VCaP (cell line): ENCODE measurements around the gene TBC1D22A.

Experiments
- H3K27ac ChIP-seq: fragments of 450-650 bp; 2 replicates; pipeline ENCODE4 v1.5.1; 2017
- TF ChIP-seq, protein P1 (sequence below): fragments of 450-650 bp; conservative IDR thresholded peaks from 2 replicates; pipeline ENCODE4 v1.5.1; 2017; ENCODE audit warnings: mild to moderate bottlenecking, moderate library complexity

The TBC1D22A gene

GRCh38 chr22:47128622-47129215 is 366.3 kb downstream of the TBC1D22A start:
- TF ChIP-seq, protein P1, sequence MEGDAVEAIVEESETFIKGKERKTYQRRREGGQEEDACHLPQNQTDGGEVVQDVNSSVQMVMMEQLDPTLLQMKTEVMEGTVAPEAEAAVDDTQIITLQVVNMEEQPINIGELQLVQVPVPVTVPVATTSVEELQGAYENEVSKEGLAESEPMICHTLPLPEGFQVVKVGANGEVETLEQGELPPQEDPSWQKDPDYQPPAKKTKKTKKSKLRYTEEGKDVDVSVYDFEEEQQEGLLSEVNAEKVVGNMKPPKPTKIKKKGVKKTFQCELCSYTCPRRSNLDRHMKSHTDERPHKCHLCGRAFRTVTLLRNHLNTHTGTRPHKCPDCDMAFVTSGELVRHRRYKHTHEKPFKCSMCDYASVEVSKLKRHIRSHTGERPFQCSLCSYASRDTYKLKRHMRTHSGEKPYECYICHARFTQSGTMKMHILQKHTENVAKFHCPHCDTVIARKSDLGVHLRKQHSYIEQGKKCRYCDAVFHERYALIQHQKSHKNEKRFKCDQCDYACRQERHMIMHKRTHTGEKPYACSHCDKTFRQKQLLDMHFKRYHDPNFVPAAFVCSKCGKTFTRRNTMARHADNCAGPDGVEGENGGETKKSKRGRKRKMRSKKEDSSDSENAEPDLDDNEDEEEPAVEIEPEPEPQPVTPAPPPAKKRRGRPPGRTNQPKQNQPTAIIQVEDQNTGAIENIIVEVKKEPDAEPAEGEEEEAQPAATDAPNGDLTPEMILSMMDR, result no peak

DNA sequence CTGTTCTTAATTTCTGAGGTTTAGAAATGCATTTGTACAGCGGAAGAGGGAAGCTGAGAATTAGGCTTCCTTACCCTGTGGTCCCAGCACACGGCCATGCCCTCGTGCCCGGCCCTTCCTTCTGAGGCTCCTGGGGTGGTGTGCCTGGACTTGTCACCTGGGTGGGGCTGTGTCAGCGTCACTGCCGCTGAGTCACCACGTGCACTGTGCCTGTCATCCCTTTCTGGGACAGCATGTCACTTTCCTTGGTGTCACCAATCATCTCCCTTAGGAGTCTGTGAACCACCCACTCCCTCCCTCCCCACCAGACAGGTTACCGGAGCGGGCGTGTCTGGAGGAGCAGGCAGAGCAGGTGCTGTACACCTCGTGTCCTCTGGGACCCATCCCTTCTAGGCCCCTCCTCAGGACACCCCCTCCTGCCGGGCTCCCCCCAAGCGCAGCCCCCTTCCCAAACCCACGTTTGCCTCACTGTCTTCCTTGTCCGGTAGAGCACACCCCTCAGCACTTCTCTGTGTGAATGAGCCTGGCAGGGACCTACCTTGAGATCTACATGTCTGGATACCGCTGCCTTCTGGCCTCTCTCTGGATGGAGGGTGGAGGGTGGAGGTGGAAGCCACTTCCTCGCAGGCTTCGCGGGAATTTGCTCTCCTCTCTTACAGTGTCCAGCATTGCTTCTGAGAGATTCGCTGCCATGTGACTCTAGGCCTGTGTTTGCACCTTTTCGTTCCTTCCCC is 367.6 kb downstream of the TBC1D22A start:
- TF ChIP-seq, protein P1, result no peak
- no peak overlapping the region for H3K27ac ChIP-seq

More at GRCh38 chr22:47128622-47129215, 366.3 kb downstream of the TBC1D22A start:
- H3K27ac ChIP-seq, result no peak overlapping the region

DNA sequence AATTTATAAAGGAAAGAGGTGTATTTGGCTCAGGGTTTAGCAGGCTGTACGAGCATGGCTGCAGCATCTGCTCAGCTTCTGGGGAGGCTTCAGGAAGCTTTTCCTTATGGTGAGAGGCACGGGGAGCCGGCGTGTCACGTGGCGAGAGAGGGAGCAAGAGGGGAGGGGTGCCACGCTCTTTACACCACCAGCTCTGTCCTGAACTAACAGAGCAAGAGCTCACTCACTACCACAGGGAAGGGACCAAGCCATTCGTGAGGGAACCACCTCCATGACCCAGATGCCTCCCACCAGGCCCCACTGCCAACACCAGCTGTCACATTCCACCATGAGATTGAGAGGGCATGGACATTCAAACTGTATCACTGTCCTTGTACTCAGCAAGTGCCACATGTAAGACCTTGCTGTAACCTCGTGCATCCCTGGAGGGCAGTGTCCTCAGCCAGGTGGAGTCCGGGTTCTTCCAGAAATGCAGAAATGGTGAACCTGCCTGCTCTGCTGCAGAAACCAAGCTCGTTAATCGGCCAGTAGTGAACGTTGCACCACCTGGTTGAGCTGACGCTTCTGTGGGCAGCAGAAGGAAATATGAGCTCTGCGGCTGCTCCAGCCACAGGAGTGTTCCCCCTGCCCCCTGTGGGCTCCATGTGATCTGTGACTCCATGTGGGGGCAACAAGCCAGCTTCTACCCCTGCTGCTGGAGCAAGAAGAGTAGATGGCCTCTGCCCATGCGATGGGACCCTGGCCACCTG is 368.6 kb downstream of the TBC1D22A start:
- no peak overlapping the region for H3K27ac ChIP-seq
- TF ChIP-seq, protein P1, result no peak

- no peak overlapping the region for H3K27ac ChIP-seq
- TF ChIP-seq, protein P1, result no peak
These were observed 369.4 kb downstream of the TBC1D22A start for GRCh38 chr22:47131632-47132427.

DNA sequence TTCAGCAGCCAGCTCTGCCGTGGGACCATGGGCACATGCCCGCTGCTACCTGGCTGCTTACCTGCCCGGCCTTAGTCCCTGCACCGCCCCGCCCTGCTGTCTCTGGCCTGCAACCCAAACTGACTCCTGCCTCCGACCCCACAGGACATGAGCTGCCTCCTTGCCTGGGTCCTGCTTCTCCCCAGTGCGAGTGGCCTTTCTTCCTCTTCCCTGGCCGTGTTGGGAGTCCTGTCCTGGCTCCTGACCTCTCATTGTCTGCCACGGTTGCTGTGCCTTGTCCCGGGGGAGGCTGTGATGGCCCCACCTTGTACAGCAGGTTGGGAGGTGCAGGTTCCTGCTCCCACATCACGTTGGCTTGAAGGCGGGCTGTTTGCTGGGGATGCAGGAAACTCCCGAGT is 370.0 kb downstream of the TBC1D22A start:
- TF ChIP-seq, protein P1, result no peak
- H3K27ac ChIP-seq, result no peak overlapping the region

DNA sequence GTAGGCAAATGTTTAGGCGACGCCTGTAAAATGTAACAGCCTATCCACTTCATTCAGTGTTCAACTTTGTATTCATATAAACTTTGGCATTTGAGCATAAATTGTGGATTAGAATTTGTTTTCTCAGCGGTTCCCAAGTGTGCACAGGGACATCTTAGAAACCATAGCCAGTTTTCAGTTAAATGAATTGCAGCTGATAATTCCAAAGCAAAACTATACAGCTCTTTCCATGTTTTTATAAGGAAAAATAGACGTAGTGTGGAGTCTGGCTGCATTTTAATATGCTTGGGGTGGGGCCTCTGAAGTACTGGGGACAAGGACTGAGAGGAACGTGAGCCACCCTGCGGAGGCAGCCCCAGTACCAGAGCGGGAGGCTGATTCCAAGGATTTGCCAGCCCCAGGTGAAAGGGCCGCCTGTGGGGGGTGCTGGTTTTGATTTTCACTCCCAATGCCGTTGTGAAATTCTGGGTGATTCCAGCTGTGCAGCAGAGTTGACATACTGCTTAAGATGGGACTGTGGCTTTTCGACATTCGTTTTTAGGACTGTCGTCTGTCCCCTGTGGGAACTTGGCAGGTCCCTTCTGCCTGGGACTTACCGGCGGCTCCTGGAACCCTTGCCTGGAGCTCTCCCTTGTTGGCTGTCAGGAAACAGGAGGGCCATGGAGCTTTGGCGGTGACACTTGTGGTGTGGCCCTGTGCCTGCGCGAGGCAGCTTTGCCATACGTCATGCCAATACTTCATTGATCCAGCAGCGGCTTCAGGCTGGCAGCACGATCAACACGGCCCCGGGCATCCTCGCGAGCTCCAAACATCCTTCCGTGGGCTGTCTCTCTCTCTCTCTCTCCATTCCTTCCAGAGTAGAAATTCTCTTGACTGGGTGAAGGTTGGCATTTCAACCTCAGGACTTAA is 370.9 kb downstream of the TBC1D22A start:
- TF ChIP-seq, protein P1, result no peak

More for the DNA sequence above, 370.9 kb downstream of the TBC1D22A start:
- no peak overlapping the region for H3K27ac ChIP-seq
